ENCODE results near the gene NECAB3.
A peak's percentile ranks its signal among the peaks of the same experiment; 100 is the strongest.

The NECAB3 gene

GRCh38 chr20:33696448-33696847 is 22.2 kb upstream of the NECAB3 start:
- DNase-seq, result no peak

- DNase-seq, result no peak
Observed at GRCh38 chr20:33694639-33695012, 20.4 kb upstream of the NECAB3 start.

GRCh38 chr20:33693741-33694638 is 19.8 kb upstream of the NECAB3 start:
- DNase-seq, result no peak

GRCh38 chr20:33693289-33693688 is 19.1 kb upstream of the NECAB3 start:
- DNase-seq, result no peak

GRCh38 chr20:33689973-33690372 is 15.7 kb upstream of the NECAB3 start:
- DNase-seq, result no peak

GRCh38 chr20:33689493-33689892 is 15.3 kb upstream of the NECAB3 start:
- DNase-seq, result no peak

- DNase-seq, result no peak
Observed at GRCh38 chr20:33688938-33689424, 14.8 kb upstream of the NECAB3 start.

GRCh38 chr20:33687993-33688937 is 14.0 kb upstream of the NECAB3 start:
- DNase-seq, result no peak

- DNase-seq, result no peak
Observed at GRCh38 chr20:33687370-33687915, 13.2 kb upstream of the NECAB3 start.

GRCh38 chr20:33686984-33687366 is 12.7 kb upstream of the NECAB3 start:
- no peak for DNase-seq

GRCh38 chr20:33686100-33686983 is 12.1 kb upstream of the NECAB3 start, which contains the start of gene E2F1:
E2F1 (minus strand) TSS chr20:33686385; CDS start chr20:33686264, 121 bp downstream.
- peak; percentile 95 for DNase-seq

- DNase-seq, result peak; percentile 19
Observed at GRCh38 chr20:33685328-33686099, 11.3 kb upstream of the NECAB3 start.

GRCh38 chr20:33684533-33685327 is 10.5 kb upstream of the NECAB3 start:
- DNase-seq, result no peak

- DNase-seq, result no peak
Observed at GRCh38 chr20:33681728-33682353, 7.6 kb upstream of the NECAB3 start.

- DNase-seq, result no peak
Observed at GRCh38 chr20:33681288-33681687, 7.1 kb upstream of the NECAB3 start.

- no peak for DNase-seq
Observed at GRCh38 chr20:33680686-33681085, 6.5 kb upstream of the NECAB3 start.

- DNase-seq, result no peak
Observed at GRCh38 chr20:33679758-33680485, 5.7 kb upstream of the NECAB3 start.

- no peak for DNase-seq
Observed at GRCh38 chr20:33677991-33678702, 3.9 kb upstream of the NECAB3 start.

Data from NCI-H774 (cell line).